NCI-H1930 (cell line): ENCODE data around the gene PLSCR3.

Experiments
- DNase-seq, 2 experiments: peaks; one replicate each; lab custom pipeline; 2025; lab: John Stamatoyannopoulos, UW

The PLSCR3 gene

DNA sequence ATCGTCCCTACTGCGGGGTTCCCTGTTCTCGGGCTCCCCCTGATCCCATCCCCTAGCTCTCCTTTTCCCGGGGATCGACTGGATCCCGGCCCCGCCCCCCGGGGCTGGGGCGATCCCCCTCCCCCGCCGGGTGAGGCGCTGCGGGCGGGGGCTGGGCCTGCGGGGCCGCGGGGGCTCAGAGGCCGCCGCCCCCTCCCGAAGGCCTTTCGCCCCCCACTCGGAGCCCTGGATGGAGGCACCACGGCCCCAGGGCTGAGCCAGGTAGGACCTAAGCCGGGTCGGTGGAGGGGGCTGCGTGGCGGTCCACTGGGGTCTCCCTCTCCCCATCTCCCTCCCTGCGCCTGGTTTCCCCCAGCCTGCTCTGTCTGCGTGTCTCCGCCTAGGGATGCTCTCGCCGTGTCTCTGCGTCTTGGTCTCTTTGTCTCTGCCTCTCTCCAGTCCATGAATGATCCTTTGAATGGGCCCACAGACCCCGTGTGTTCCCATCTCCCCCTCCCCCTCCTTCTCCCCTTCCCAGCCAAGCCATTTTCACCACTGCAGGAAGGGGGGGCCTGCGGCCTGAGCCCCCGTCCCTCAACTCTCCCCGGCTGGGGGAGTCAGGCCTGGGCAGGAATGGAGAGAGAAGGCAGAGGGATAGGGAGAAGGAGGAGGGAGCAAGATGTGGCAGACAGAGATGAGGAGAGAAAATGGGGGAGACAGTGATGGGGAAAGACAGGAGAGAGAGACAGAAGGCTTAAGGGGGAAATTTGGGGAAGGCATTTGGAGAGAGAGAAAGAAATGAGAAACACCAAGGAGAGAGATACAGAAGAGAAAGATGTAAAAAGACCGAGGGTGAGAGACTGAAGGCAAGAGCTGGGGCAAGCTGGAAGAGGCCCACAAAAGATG is 11.3 kb upstream of the PLSCR3 start:
- DNase-seq = no peak

DNA sequence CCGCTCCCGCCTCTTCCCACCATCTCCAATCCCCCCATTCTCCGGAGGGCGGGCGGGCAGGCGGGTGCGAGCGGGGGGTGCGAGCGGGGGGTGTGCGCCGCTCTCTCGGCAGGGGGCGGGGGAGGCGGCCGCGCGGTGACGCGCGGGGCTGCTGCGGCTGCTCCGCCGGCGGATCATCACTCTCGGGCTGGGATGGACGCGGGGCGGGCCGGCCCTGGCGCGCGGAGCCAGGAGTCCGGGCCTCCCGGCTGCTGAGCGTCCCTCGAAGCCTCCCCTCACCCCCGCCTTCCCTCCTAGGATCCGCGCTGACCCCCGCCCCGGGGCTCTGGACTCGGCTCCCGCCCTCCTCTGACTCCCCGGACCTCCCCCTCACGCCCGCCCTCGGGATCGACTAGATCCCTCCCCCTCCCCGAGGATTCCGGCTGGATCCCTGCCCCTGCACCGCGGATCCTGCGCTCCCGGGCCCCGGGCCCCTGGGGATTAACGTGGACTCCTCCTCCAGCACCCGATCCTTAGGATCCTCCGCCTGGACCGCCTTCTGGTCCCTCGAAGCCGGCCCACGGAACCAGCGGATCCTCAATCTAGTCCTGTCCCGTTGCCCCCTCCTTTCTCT is 10.5 kb upstream of the PLSCR3 start:
- no peak for DNase-seq

DNA sequence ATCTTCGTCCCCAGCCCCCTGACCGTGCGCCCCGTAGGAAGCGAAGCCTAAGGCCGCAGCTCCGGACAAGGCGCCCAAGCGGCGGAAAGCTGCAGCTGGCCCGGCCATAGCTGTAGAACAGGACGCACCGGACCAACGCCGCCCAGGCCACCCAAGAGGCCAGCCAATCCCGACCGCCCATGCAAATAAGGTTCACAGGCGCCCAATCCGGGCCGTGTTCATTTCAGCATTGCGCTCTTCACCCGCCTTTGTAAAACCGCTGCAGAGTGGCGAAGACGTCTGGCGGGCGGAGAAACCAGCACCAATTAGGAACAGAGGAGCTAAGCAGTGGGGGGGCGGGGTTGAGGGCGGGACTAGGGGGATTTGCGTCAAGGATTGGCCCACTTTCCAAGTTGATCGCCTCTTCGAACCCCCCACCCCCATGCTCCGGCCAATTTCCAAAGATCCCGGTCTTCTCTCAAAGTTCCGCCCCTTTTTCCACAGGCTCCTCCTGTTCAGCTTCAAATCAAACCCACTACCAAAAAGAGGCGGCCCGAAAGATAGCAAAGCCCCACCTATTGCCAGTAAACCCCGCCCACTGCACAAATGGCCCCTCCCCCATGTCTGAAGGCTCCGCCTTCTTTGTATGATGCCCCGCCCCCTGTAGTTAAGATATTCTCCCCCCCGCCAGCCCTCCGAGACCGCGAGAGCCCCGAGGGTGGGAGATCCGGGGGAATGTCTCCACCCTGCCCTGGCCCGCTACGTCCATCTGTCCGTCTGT is 9.8 kb upstream of the PLSCR3 start, which contains the start of gene TMEM256:
TSS of gene TMEM256 (minus strand) at position 121 of the 760 bp plus-strand sequence. CDS start at position 108, 13 bp downstream.
- peak; percentile 98 to 99 for DNase-seq

DNA sequence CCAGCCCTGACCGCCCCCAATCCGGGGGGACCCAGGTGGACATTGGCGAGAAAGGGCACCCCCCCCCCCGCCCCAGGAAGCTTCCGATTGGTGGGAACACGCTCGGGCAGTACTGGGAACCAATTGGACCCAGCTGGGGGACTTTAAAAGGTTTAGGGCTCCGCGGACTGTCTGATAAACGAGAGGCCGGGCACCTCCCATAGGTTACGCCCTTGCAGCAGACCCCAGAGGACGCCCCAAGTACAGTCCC is 9.3 kb upstream of the PLSCR3 start:
- DNase-seq = no peak

DNA sequence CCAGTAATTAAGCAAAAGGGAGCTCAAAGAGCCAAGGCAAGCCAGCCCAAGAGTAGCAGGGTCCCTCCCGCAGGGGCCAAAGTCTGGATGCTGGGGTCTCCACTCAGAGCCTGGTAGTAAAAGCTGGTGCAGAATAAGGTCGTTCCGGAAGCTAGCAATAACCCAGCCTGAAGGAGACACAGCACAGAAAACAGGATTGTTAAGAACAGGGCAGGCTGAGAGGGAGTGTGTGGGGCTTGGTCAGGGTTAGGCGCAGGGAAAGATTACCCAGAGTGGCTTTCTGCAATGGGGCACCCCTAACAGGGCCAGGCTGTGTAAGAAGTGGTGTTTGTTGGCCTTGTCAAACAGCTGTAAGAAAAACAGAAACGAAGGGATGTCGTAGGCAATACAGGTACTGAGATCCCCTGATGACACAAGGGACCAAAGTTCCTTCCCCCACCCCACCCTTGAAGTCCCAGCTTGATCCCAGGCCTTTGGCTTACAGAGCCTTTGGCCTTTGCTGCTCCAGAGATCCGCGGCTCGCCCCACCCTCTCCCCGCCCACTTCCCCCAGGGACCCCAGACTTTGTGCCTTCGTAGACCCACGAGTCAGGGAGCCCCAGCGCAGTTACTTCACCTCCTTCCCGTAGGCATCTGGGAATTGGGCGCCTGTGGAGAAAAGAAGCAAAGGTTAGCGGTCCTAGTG is 8.9 kb upstream of the PLSCR3 start:
- DNase-seq = no peak

DNA sequence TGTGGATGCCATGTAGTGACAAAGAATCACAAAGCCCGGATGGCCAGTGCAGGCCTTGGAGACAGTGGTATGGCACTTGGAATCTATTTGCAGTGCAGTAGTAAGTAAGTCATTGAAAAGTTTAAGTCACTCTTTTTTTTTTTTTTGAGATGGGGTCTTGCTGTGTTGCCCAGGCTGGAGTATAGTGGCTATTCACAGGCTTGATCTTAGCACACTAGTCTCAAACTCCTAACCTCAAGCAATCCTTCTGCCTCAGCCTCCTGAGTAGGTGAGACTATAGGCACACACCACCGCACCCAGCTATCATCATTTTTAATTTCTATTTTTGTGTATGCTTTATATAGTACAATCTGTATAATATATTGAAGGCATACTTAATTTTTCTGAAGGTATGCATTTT is 4.3 kb upstream of the PLSCR3 start:
- DNase-seq = no peak

DNA sequence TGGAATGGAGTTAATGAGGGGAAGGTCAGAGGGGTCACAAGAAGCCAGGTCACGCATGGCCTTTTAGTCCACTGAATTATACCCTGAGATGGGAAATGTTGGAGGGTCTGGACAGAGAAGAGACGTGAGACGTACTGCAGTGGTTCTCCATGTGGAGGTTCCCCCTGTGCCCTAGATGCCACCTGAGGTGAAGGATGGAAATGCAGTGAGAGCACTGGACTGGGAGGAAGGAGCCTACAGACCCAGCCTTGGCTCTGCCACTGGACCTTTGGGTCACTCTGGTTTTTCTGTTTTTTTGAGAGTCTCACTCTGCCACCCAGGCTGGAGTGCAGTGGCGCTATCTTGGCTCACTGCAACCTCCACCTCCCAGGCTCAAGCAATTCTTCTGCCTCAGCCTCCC is 1.8 kb upstream of the PLSCR3 start:
- no peak for DNase-seq

DNA sequence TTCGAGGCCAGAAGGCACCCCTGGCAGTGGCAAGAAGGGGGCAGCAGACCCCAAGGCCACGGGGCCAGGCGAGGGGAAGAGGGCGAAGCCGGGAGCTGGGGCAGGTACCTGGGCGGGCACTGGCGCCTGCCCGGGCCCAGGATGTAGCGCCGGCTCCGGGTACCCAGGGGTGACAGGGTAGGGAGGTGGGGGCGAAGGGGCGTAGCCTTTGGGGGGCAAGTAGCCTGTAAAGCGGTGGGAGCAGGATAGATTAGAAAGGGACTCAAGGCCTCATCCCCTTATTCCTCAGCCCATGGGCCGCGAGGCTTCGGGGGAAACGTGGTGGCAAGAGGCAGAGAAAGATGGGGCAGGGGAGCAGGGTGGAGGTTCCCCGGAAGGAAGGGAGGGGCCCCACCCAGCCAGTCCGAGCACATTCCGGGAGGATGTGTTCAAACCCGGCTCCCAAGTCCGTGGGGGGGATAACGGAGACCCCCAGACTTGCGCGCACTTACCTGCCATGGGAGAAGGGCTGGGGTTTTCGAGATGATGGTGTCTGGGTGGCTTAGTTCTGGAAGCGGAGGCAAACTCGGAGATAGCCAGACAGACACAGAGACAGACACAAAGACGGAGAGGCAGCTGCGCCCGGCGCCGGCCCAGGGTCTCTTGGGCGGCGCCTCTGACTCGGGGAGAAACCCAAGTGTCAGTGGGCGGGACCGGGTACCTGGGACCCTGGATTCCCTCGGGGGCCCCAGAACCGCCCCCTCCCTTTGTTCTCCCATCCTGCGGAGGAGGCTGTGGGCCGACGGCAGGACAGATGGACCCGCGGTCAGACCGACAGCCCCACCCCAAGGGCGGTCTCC is 493 bp downstream of the PLSCR3 start:
- peak in 1 of 2 experiments; percentile 52 for DNase-seq

DNA sequence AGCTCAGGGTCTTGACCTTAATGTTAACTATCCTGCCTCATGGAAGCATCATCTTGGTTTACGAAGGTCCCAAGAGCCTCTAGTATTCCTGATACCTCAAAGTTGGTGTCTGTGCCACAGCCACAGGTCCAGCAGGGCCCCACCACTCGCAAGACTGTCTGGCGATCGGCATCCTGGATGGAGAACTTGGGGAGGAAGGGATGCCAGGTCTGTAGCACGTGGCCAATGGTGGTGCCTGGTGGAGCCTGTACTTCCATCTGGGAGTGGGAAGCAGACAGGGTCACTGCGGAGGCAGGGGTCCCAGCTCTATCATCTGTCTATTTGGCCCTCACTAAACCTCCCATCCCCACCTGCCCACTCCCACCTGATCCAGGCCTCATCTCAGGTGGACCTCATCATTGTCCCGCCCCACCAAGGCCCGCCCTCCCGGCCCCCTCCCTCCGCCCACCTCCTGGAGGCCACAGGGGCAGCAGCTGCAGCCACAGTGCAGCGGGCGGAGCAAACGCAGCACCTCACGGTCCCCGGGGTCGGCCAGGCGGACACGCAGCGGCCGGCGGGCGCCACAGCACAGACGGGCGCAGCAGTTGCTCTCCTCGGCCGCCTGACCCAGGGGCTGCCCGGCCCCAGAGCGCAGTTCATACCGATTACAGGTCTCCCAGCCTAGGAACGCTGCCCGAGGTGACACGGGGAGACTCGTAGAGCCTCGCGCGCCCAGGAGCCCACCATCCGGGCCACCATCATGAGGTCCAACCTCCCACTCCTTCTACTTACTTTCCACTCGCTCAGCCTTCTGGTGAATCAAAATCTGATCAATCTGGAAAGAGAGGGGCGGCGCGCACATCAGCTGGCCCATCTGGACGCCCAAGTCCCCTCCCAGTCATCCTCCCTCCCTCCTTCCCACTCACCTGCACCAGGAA is 1.4 kb downstream of the PLSCR3 start:
- no peak for DNase-seq

DNA sequence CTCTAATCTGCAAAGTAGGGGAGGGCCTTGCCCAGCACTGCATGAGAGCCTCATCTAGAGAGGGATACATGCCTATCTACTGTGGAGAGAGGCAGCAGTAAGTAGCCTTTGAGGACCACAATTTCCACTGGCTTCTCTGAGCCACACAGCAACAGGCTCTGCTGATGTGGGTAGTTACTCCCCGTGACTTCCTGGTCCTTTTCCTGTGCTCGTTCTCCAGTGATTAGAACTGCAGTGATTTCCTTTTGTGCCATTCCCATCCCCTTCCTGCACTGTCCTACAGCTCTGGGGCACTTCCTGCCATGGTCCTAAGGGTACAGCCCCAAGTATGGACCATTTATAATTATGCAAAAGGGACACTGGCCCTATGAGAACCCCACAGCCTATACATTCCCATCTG is 3.0 kb downstream of the PLSCR3 start:
- no peak for DNase-seq

DNA sequence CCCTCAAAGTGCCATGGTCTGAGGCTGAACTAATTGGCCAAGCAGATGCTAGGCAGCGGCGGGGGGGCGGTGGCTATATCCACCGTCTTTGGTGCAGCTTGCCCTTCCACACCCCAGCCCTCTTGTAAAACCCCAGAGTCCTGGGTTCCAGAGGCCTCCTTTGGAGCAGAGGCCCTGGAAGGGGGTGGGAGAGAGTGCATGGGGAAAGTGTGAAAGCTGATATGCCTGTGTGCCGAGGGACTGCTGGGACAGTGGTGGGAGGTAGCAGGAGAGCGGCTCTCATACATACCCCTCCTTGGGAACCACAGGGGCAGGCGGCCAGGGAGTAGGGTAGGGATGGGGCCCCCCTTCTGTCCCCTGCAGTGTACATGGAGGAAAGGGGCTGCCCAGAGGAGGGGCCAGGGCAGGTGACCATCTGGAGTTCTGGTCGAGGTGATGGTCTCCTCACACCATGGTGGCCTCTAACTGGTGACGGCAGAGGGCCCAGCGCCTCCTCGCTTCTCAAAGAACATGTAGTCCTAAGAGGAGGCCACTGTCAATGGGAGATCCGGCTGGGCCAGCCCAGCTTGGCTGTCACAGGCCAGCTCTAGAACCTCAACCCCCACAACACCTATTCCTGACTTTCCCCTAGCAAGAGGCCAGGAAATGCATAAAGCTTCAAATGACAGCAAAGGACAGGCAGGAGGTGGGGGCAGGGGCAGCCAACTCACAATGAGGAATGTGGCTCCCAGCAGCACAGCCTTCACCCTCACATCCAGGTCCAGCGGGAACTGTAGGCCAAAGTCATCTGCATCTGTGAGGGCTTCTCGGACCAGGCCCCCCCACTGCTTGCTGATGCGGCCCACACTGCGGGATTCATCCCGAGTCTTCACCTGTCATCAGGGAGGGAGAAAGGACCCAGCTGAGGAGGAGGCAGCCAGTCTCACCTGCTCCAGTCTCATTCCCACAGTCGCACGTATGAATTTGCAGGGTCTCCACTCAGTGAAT is 4.1 kb downstream of the PLSCR3 start:
- no peak for DNase-seq

DNA sequence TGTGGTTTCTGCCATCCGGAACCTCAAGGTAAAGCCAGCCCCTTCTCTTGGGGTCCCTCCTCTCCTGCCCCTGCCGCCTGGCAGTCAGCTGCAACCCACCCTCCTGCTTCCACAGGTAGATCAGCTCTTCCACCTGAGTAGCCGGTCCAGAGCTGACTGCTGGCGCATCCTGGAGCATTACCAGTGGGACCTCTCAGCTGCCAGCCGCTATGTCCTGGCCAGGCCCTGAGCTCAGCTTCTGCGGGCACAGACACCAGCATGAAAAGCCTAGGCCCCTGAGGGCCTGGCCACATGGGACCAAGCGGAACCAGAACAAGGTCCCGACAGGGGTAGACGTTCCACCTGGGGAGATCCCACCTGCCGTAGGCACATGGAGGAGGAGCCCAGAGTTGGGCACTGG is 5.5 kb downstream of the PLSCR3 start:
- no peak for DNase-seq

DNA sequence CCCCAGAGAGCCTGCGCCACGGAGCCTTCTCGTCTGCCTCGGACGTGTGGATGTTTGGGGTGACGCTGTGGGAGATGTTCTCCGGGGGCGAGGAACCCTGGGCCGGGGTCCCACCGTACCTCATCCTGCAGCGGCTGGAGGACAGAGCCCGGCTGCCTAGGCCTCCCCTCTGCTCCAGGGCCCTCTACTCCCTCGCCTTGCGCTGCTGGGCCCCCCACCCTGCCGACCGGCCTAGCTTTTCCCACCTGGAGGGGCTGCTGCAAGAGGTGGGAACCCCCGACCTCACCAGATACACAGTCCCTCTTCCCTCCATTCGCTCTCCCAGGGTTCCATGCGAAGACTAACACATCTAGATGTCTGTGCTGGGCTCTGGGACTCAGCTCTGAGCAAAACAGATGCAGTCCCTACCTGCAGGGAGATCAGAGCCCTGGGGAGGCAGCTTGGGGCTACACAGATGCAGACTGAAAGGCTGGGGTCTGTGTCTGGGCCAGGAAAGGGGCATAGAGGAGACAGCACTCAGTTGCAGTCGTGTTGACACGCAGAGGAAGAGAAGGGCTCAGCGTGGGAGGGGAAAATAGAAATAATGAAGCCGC is 9.7 kb downstream of the PLSCR3 start:
- DNase-seq = no peak

DNA sequence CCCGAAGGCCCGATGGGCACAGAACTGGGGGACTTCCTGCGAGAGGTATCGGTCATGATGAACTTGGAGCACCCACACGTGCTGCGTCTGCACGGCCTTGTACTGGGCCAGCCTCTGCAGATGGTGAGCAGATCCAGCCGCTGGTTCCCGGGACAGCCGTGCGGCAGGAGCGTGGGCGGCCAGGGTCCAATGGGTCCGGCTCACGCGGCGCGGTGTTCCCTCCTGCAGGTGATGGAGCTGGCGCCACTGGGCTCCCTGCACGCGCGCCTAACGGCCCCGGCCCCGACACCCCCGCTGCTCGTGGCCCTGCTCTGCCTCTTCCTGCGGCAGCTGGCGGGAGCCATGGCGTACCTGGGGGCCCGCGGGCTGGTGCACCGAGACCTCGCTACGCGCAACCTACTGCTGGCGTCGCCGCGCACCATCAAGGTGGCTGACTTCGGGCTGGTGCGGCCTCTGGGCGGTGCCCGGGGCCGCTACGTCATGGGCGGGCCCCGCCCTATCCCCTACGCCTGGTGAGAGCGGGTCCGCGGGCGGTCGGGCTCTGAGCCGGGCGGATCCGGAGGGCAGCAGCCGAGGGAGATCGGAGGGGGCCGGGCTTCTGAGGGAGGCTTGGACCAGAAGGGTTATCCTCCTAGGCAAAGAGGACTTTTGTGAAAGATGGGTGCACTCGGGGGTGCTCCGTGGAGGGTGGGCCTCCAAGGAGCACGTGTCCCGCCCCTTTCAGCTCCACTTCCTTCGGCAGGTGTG is 10.4 kb downstream of the PLSCR3 start:
- DNase-seq = peak; percentile 55 to 74

DNA sequence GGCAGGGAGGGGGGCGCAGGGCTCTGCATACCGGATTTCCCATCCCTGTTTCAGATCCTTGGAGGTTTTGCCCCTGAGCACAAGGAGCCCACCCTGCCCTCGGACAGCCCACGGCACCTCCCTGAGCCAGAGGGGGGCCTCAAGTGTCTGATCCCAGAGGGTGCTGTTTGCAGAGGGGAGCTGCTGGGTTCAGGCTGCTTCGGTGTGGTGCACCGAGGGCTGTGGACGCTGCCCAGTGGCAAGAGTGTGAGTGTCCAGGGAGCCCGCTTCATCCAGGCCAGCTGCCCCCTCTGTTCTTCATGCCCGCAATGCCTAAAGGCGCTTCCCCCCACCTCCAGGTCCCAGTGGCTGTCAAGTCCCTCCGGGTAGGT is 11.0 kb downstream of the PLSCR3 start:
- DNase-seq = no peak

DNA sequence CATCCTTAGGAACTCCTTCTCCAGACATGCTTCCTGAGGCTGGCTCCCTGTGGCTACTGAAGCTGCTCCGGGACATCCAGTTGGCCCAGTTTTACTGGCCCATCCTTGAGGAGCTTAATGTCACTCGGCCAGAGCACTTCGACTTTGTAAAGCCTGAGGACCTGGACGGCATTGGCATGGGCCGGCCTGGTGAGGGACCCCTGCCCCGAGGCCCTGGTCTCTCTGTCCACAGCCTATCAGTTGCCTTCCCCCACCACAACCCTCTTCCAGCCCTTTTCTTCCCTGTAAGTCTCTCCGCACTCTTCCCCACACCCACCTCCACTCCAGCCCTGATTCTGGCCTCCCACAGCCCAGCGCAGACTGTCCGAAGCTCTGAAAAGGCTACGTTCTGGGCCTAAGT is 11.4 kb downstream of the PLSCR3 start:
- DNase-seq = no peak

DNA sequence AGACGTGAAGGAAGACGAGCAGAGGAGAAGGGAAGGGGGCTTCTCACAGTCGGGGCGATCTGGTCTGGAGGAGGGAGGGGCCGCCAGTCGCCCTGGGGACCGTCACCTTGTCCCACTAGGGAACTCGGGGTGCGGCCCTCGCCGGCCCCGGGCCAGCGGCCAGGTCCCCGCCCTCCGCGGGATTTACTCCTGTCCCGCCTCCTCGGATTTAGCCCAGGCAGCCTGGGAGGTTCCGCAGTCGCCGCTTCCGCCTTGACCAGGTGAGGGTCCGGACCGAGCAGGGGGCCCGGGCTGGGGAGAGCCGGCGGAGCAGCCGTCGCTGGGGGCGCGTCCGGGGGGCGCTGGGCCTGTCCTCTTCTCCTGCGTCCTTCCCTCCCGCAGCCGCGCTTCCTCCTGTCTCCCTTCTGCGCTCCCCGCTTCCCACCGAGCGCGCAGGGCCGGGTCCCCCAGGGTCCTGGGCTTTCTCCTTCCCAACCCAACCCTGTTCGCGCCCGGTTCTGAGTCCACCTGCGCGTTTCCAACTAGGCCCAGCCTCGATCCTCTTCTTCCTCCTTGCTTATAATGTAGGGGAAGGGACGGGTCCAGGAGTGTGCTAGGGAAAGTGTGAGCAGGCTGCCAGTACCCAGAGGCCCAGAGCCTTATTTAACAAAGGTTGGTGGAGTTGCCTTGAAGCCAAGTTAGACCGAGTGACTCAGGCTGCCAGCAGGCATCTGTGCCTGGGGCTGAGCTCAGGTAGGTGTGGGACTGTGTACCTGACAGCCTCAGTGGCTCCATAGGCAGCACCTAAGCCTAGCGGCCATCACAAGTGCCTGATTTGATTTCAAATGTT is 13.3 kb downstream of the PLSCR3 start, which contains the start of gene TNK1:
TSS of gene TNK1 (plus strand) at position 235 of the 829 bp plus-strand sequence. CDS start 1,838 bp downstream, outside the sequence.
- no peak for DNase-seq
